Caki2 (cell line): ENCODE results near the gene CNOT10. TPM values are rescaled to one million over a fixed set of nuclear protein-coding genes. Genes with fewer than 3 reads are reported as not detected.

Experiments used
- DNase-seq: peaks from one replicate; pipeline ENCODE4 v3.0.0-alpha.2; 2015; ENCODE audit warnings: low read depth
- in situ Hi-C: cut with HindIII; loops from 2 replicates; pipeline ENCODE4 v1.10.0; 2016; ENCODE audit warnings: low sequenced_read_pairs, low pct_unique_long_range_greater_than_20kb, mixed read lengths
- total RNA-seq: library from RNA; depleted of rRNA; stranded (reverse); fragments of >200 nt; shearing (Covaris generic); gene quantifications from 2 replicates; pipeline ENCODE4 v1.2.3, GENCODE V29; 2014; ENCODE audit warnings: low replicate concordance; rRNA removed

Gene CNOT10
- total RNA-seq, 1 experiment from 2014 or later: 16.2 TPM

- DNase-seq: no peak
- in situ Hi-C loops: no loop called here
These were observed 137.9 kb downstream of the CNOT10 start for GRCh38 chr3:32822609-32823498.

Other genes starting within 250 kb of the CNOT10 start
- 73.3 and 82.2 TPM in 2 replicates for gene CMTM6, start 182.3 kb upstream of the CNOT10 start, total RNA-seq
- 41.1 and 58.4 TPM in 2 replicates for gene DYNC1LI1, start 114.3 kb upstream of the CNOT10 start, total RNA-seq
- gene TRIM71, start 132.8 kb downstream of the CNOT10 start, total RNA-seq: not detected in 2 replicates